SK-N-SH (cell line): Measurements from ENCODE around the gene ANKRD33B. TPM values are rescaled to one million over a fixed set of nuclear protein-coding genes. Genes with fewer than 3 reads are reported as not detected.

ENCODE experiments used
- CTCF ChIA-PET: fragments of 300-600, 350-600 bp; formaldehyde crosslinking; extraction: SDS; loops from one replicate; lab custom pipeline; 2021; lab: Yijun Ruan, JAX
- POLR2A ChIA-PET: fragments of 350-600 bp; sonication (Branson Sonifier 250); formaldehyde crosslinking; extraction: SDS; loops from one replicate; lab custom pipeline; 2020; ENCODE audit warnings: antibody characterized with exemption, inconsistent platforms; lab: Yijun Ruan, JAX
- DNase-seq: peaks from one replicate; pipeline ENCODE4 v3.0.0; 2012
- H2AFZ ChIP-seq: fragments of 200-600 bp; sonication (generic); 2 replicates; pipeline ENCODE4 v1.8.1; 2016; ENCODE audit warnings: antibody characterized with exemption, mild to moderate bottlenecking, low read depth
- H3F3A ChIP-seq: fragments of 200-600 bp; sonication (generic); replicated peaks from 2 replicates; pipeline ENCODE3; 2016; ENCODE audit warnings: antibody characterized with exemption, mild to moderate bottlenecking; ENCODE audit not compliant: insufficient read depth
- H3K27ac ChIP-seq, 2 experiments: fragments of 200-500 bp in 1 of 2; fragments of 200-600 bp in 1 of 2; sonication (Bioruptor generic) in 1 of 2; sonication (generic), shearing (Covaris generic) in 1 of 2; 2 replicates each; pipeline versions ENCODE4 v1.5.1 to v1.6.1; 2014 to 2016; ENCODE audit warnings: low read depth in 2 of 2, inconsistent platforms in 1 of 2, low read length in 1 of 2, mild to moderate bottlenecking in 1 of 2, mixed read lengths in 1 of 2
- H3K27me3 ChIP-seq: fragments of 200-600 bp; sonication (generic), shearing (Covaris generic); 2 replicates; pipeline ENCODE4 v1.6.1; 2016; ENCODE audit warnings: mixed run types; ENCODE audit not compliant: insufficient read depth
- H3K36me3 ChIP-seq, 2 experiments: fragments of 200-500 bp in 1 of 2; fragments of 200-600 bp in 1 of 2; sonication (Bioruptor generic) in 1 of 2; sonication (generic) in 1 of 2; replicated peaks in 1 of 2; 2 replicates each; pipeline versions ENCODE3 to v1.5.1; 2014 to 2016; ENCODE audit warnings: low read length in 1 of 2, mild to moderate bottlenecking in 1 of 2; ENCODE audit not compliant: insufficient read depth in 2 of 2, control insufficient read depth in 1 of 2
- H3K4me1 ChIP-seq, 2 experiments: fragments of 200-500 bp in 1 of 2; fragments of 200-600 bp in 1 of 2; sonication (Bioruptor generic) in 1 of 2; sonication (generic), shearing (Covaris generic) in 1 of 2; 2 replicates each; pipeline versions ENCODE4 v1.5.1 to v1.6.1; 2014 to 2016; ENCODE audit warnings: low read depth in 1 of 2, low read length in 1 of 2, mixed run types in 1 of 2; ENCODE audit not compliant: insufficient read depth in 2 of 2, control insufficient read depth in 1 of 2
- H3K4me2 ChIP-seq: fragments of 200-600 bp; sonication (generic), shearing (Covaris generic); 2 replicates; pipeline ENCODE4 v1.6.1; 2017; ENCODE audit warnings: mixed run types
- H3K4me3 ChIP-seq, 2 experiments: fragments of 200-500 bp in 1 of 2; fragments of 200-600 bp in 1 of 2; sonication (Bioruptor generic) in 1 of 2; sonication (generic), shearing (Covaris generic) in 1 of 2; 2 replicates each; pipeline versions ENCODE4 v1.5.1 to v1.8.1; 2014 to 2016; ENCODE audit warnings: low read depth in 2 of 2, inconsistent platforms in 1 of 2, low read length in 1 of 2, mild to moderate bottlenecking in 1 of 2, mixed read lengths in 1 of 2, moderate library complexity in 1 of 2
- H3K79me2 ChIP-seq: fragments of 200-600 bp; sonication (generic); 2 replicates; pipeline ENCODE4 v1.8.1; 2017; ENCODE audit warnings: mild to moderate bottlenecking; ENCODE audit not compliant: insufficient read depth
- H3K9ac ChIP-seq: fragments of 200-600 bp; sonication (generic); 2 replicates; pipeline ENCODE4 v1.6.1; 2017; ENCODE audit warnings: mixed run types
- H3K9me2 ChIP-seq: fragments of 200-600 bp; sonication (generic); 2 replicates; pipeline ENCODE4 v1.6.1; 2017; ENCODE audit warnings: mixed run types
- H3K9me3 ChIP-seq: fragments of 200-600 bp; sonication (generic); 2 replicates; pipeline ENCODE4 v1.6.1; 2017; ENCODE audit warnings: mixed run types, mild to moderate bottlenecking, moderate library complexity
- H4K20me1 ChIP-seq: fragments of 200-600 bp; sonication (generic); 2 replicates; pipeline ENCODE4 v1.6.1; 2017; ENCODE audit warnings: mild to moderate bottlenecking, mixed run types; ENCODE audit not compliant: insufficient read depth
- CHD2 ChIP-seq: fragments of 150-350 bp; IDR thresholded peaks from 2 replicates; pipeline ENCODE4 v1.6.1; 2018; ENCODE audit warnings: low read length; ENCODE audit not compliant: partially characterized antibody
- CTCF ChIP-seq: fragments of 200-600 bp; sonication (generic); IDR thresholded peaks from 2 replicates; pipeline ENCODE4 v1.6.1; 2017; ENCODE audit warnings: antibody characterized with exemption, mild to moderate bottlenecking, moderate library complexity
- ELF1 ChIP-seq: IDR thresholded peaks from 2 replicates; pipeline ENCODE4 v1.4.0; 2012
- FOXJ3 ChIP-seq: sonication (generic); formaldehyde crosslinking; IDR thresholded peaks from 2 replicates; pipeline ENCODE4 v1.5.1; 2020; ENCODE audit warnings: mild to moderate bottlenecking, missing genetic modification reagents
- FOXM1 ChIP-seq: IDR thresholded peaks from 2 replicates; pipeline ENCODE4 v1.4.0; 2012; ENCODE audit warnings: low read depth, mild to moderate bottlenecking
- MXI1 ChIP-seq: IDR thresholded peaks from 2 replicates; pipeline ENCODE4 v1.6.1; 2012; ENCODE audit warnings: mild to moderate bottlenecking, low read depth, low read length, improper control_type of control experiment
- NFIC ChIP-seq: IDR thresholded peaks from 2 replicates; pipeline ENCODE4 v1.4.0; 2012; ENCODE audit warnings: borderline replicate concordance
- PBX3 ChIP-seq: IDR thresholded peaks from 2 replicates; pipeline ENCODE4; 2012
- SMC3 ChIP-seq: IDR thresholded peaks from 2 replicates; pipeline ENCODE4 v1.6.1; 2012; ENCODE audit warnings: low read depth, low read length, improper control_type of control experiment
- TEAD4 ChIP-seq: IDR thresholded peaks from 2 replicates; pipeline ENCODE4 v1.4.0; 2012; ENCODE audit warnings: mild to moderate bottlenecking, borderline replicate concordance; ENCODE audit not compliant: insufficient read depth
- USF1 ChIP-seq: IDR thresholded peaks from 2 replicates; pipeline ENCODE4 v1.4.0; 2012; ENCODE audit warnings: low read depth, borderline replicate concordance
- USF2 ChIP-seq: fragments of 150-350 bp; IDR thresholded peaks from 2 replicates; pipeline ENCODE4 v1.6.1; 2017; ENCODE audit warnings: antibody characterized with exemption, low read length, low read depth, borderline replicate concordance
- WGBS: methylation state at CpG from one replicate; pipeline ENCODE4 v1.1.6; 2017; ENCODE audit warnings: low lambda C conversion rate; 5-methylcytosine and 5-hydroxymethylcytosine counted together
- polyA plus RNA-seq, 3 experiments: library from polyadenylated mRNA; depleted of rRNA; stranded (reverse); fragments of >200 nt; gene quantifications; 2 replicates each; pipeline ENCODE4 v1.2.3, GENCODE V29; 2012

The ANKRD33B gene
- polyA plus RNA-seq, 1 of the 3 experiments (the other 2 are of a cell fraction), result 1.8 TPM

GRCh38 chr5:10593531-10594181, 29.8 kb downstream of the ANKRD33B start:
- Histone ChIP-seq H3K36me3 (no peaks in the 10 kb centered on the region), H3K4me2 (no peak overlapping the region), H4K20me1 (no peaks in the 10 kb centered on the region), H3K9ac (no peak overlapping the region), H3K27ac (no peak overlapping the region), H3K79me2 (peaks cover 32% of the 10 kb centered on the region), H2AFZ (no peak overlapping the region), H3F3A (peaks cover 14% of the 10 kb centered on the region), H3K4me1 (peaks cover 10 to 15% of the 10 kb centered on the region in 2 experiments; a peak in 3 of 4 replicates), H3K9me3 (no peaks in the 10 kb centered on the region), H3K4me3 (no peak overlapping the region), H3K27me3 (no peaks in the 10 kb centered on the region), H3K9me2 (no peaks in the 10 kb centered on the region)
- CTCF ChIA-PET, result interaction anchor here (0.9 to 1.5 kb wide), 2 partner anchors 34 to 310 kb away, joined by 3 to 5 read pairs; no protein-coding TSS in a partner anchor
- 86% methylated on average over 7 of the region's 7 CpGs for WGBS
- TF ChIP-seq SMC3 (no peak), ELF1 (no peak), CHD2 (no peak), NFIC (no peak), USF2 (no peak), TEAD4 (no peak), FOXJ3 (CRISPR knock-in tag) (no peak), USF1 (no peak), PBX3 (no peak), FOXM1 (no peak), MXI1 (no peak), CTCF (no peak)
- DNase-seq, result no peak
- POLR2A ChIA-PET, result no interaction called here
